ENCODE measurements around the gene HS6ST2. TPM values are rescaled to one million over a fixed set of nuclear protein-coding genes. Genes with fewer than 3 reads are reported as not detected.
A peak's percentile ranks its signal among the peaks of the same experiment; 100 is the strongest.

HS6ST2 gene
- total RNA-seq, 1 experiment from 2014 or later, result 7.4 TPM

DNA sequence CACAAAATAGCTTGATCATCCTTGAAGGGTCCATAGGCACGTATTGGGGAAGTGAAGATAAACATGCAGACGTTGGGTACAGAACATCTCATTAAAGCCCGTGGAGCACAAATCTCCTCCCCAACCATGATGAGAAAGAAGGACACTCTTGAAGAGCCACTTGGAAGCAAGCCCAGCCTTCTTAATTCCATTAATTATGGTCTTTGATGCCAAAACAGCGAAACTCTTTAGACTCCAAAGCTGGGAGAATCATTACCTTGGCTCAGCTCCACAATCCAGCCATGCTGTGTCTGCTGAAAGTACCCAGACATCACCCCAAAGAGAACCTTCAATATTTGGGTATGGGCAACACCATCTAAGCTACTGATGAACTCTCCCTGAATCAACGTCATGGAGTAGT, 300.6 kb downstream of the HS6ST2 start:
- Histone ChIP-seq H2AFZ (ENCODE audit: low read length) (no peak overlapping the region), H4K20me1 (ENCODE audit: low read length) (no peaks in the 10 kb centered on the region), H3K4me1 (ENCODE audit: insufficient read depth, low read length) (no peaks in the 10 kb centered on the region), H3K9ac (ENCODE audit: low read length) (no peak overlapping the region), H3K79me2 (ENCODE audit: low read length) (no peaks in the 10 kb centered on the region), H3F3A (ENCODE audit: low read length, unreplicated experiment) (no peaks in the 10 kb centered on the region), H3K27ac (ENCODE audit: low read length) (no peak overlapping the region), H3K9me2 (replicated peaks; ENCODE audit: low read length) (no peaks in the 10 kb centered on the region), H3K4me2 (ENCODE audit: low read length) (no peak overlapping the region), H3K36me3 (ENCODE audit: low read depth, low read length) (no peaks in the 10 kb centered on the region), H3K27me3 (ENCODE audit: low read length) (no peaks in the 10 kb centered on the region), H3K4me3 (ENCODE audit: low read length) (no peak overlapping the region), H3K9me3 (ENCODE audit: low read length) (no peaks in the 10 kb centered on the region)
- intact Hi-C loops (cut with micrococcal nuclease), result no loop called here
- POLR2A ChIA-PET (ENCODE audit: unreplicated experiment), result no interaction called here
- BruUV-seq (replicated peaks), result no TSS peak
- CTCF ChIA-PET, result no interaction called here
- DNase-seq (no peak), ATAC-seq (no peak)
- no peak for TF ChIP-seq EZH2 (IDR thresholded peaks at IDR 0.05; ENCODE audit: low read length, unreplicated experiment)
- TF ChIP-seq, protein P1, sequence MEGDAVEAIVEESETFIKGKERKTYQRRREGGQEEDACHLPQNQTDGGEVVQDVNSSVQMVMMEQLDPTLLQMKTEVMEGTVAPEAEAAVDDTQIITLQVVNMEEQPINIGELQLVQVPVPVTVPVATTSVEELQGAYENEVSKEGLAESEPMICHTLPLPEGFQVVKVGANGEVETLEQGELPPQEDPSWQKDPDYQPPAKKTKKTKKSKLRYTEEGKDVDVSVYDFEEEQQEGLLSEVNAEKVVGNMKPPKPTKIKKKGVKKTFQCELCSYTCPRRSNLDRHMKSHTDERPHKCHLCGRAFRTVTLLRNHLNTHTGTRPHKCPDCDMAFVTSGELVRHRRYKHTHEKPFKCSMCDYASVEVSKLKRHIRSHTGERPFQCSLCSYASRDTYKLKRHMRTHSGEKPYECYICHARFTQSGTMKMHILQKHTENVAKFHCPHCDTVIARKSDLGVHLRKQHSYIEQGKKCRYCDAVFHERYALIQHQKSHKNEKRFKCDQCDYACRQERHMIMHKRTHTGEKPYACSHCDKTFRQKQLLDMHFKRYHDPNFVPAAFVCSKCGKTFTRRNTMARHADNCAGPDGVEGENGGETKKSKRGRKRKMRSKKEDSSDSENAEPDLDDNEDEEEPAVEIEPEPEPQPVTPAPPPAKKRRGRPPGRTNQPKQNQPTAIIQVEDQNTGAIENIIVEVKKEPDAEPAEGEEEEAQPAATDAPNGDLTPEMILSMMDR (conservative IDR thresholded peaks at IDR 0.05; ENCODE audit: low read depth, low read length), result no peak
- TF ChIP-seq EZH2phosphoT487 (IDR thresholded peaks at IDR 0.05; ENCODE audit: borderline replicate concordance, low read length), result no peak

DNA sequence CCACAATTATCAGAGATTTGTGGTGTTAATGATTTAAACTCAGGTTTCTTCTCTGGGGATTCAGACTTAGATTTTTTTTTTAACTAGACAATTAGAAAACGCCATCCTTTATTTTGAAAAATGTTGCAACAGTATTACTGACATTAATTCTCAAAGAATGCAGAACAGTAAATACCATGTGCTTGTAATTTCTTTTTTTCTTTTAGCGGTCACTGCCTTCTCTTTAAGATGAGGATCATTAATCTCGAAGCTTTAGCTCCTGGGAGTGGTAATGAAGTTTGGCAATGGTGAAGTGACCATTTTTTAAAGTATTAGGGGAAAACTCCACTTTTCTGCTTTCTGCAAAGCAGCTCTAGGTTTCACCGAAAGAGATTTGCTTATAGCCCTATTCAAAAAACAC, 305.6 kb downstream of the HS6ST2 start:
- Histone ChIP-seq H3K9me3 (ENCODE audit: low read length) (no peaks in the 10 kb centered on the region), H4K20me1 (ENCODE audit: low read length) (no peaks in the 10 kb centered on the region), H2AFZ (ENCODE audit: low read length) (no peak overlapping the region), H3K9ac (ENCODE audit: low read length) (no peak overlapping the region), H3K27ac (ENCODE audit: low read length) (no peak overlapping the region), H3K4me3 (ENCODE audit: low read length) (no peak overlapping the region), H3F3A (ENCODE audit: low read length, unreplicated experiment) (no peaks in the 10 kb centered on the region), H3K4me2 (ENCODE audit: low read length) (no peak overlapping the region), H3K27me3 (ENCODE audit: low read length) (no peaks in the 10 kb centered on the region), H3K36me3 (ENCODE audit: low read depth, low read length) (no peaks in the 10 kb centered on the region), H3K79me2 (ENCODE audit: low read length) (no peaks in the 10 kb centered on the region), H3K9me2 (replicated peaks; ENCODE audit: low read length) (no peaks in the 10 kb centered on the region), H3K4me1 (ENCODE audit: insufficient read depth, low read length) (no peaks in the 10 kb centered on the region)
- BruUV-seq (replicated peaks), result no TSS peak
- TF ChIP-seq EZH2 (IDR thresholded peaks at IDR 0.05; ENCODE audit: low read length, unreplicated experiment), result no peak
- TF ChIP-seq, protein P1 (conservative IDR thresholded peaks at IDR 0.05; ENCODE audit: low read depth, low read length), result no peak
- TF ChIP-seq EZH2phosphoT487 (IDR thresholded peaks at IDR 0.05; ENCODE audit: borderline replicate concordance, low read length), result no peak
- DNase-seq (no peak), ATAC-seq (no peak)
- ChIA-PET CTCF (no interaction called here), POLR2A (ENCODE audit: unreplicated experiment) (interaction anchor here (0.6 kb wide), 1 partner anchor 846 kb away, joined by 5 read pairs; no protein-coding TSS in a partner anchor)
- intact Hi-C loops (cut with micrococcal nuclease), result no loop called here

DNA sequence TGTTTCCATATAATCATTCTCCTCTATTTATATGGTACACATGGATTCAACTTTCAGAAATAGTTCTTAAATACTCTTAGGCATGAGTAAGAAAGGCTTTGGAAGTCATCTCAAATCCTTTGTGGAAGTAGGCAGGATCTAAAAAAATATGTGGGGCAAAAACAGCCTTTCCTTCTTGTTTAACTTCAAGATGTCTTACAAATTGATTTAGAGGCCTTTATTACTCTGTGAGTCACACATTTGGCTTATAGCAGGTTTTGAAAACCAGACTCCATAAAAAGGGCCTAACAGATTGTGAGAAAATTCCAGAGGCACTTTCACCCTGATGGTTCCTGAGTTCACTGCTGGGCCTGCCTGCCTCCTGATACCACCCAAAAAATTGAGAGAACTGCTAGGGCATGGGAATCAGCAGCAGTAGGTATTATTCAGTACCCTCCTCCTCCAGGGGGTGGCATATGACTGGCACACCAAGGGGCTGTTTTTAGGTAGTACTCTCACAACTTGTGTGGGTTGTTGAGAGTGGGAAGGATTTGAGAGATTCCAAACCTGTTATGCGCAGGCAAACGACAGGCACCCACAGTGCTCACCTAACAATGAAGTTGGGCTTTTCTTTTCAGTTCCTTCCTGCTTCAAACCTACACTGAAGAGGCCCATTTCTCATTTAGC, 306.9 kb downstream of the HS6ST2 start:
- no peak overlapping the region for H3K9ac ChIP-seq (ENCODE audit: low read length)
- no peak overlapping the region for H3K4me3 ChIP-seq (ENCODE audit: low read length)
- no peaks in the 10 kb centered on the region for H3K79me2 ChIP-seq (ENCODE audit: low read length)
- no peaks in the 10 kb centered on the region for H3K4me1 ChIP-seq (ENCODE audit: insufficient read depth, low read length)
- H2AFZ ChIP-seq (ENCODE audit: low read length), result no peak overlapping the region
- H3K9me2 ChIP-seq (replicated peaks; ENCODE audit: low read length), result no peaks in the 10 kb centered on the region
- H3K36me3 ChIP-seq (ENCODE audit: low read depth, low read length), result no peaks in the 10 kb centered on the region
- intact Hi-C loops (cut with micrococcal nuclease), result no loop called here
- no peaks in the 10 kb centered on the region for H3K9me3 ChIP-seq (ENCODE audit: low read length)
- DNase-seq (peak; percentile 24), ATAC-seq (peak; percentile 54)
- no peak overlapping the region for H3K27ac ChIP-seq (ENCODE audit: low read length)
- H3F3A ChIP-seq (ENCODE audit: low read length, unreplicated experiment), result no peaks in the 10 kb centered on the region
- ChIA-PET CTCF (no interaction called here), POLR2A (ENCODE audit: unreplicated experiment) (no interaction called here)
- no peaks in the 10 kb centered on the region for H4K20me1 ChIP-seq (ENCODE audit: low read length)
- no TSS peak for BruUV-seq (replicated peaks)
- no peak overlapping the region for H3K4me2 ChIP-seq (ENCODE audit: low read length)
- TF ChIP-seq EZH2 (IDR thresholded peaks at IDR 0.05; ENCODE audit: low read length, unreplicated experiment), result no peak
- TF ChIP-seq, protein P1 (conservative IDR thresholded peaks at IDR 0.05; ENCODE audit: low read depth, low read length), result peak; percentile 45; the same call in 1 of the 2 replicates
- no peaks in the 10 kb centered on the region for H3K27me3 ChIP-seq (ENCODE audit: low read length)
